Psoas muscle (tissue), 8 donors: Measurements from ENCODE around the gene PRSS50. TPM values are rescaled to one million over a fixed set of nuclear protein-coding genes. Genes with fewer than 3 reads are reported as not detected.

ENCODE experiments used
- ATAC-seq, 4 donors: fragments of 200-7000 bp; cut with Tn5 transposase; one replicate each; pipeline ENCODE4 v1.9.1; 2020; ENCODE audit warnings: moderate library complexity in 3 of 4, mild to moderate bottlenecking in 2 of 4
- DNase-seq, 2 donors: peaks; one replicate each; pipeline ENCODE4 v3.0.0-alpha.2; 2020
- H3K27ac ChIP-seq: fragments of 200-600 bp; one replicate; pipeline ENCODE4 v1.8.0; 2022
- H3K27me3 ChIP-seq, 3 donors: fragments of 200-600 bp in 1 of 3; one replicate each; pipeline versions ENCODE4 v1.6.1 to v1.8.0; 2013 to 2022; ENCODE audit warnings: low read length in 2 of 3, mild to moderate bottlenecking in 2 of 3, moderate library complexity in 1 of 3; ENCODE audit not compliant: insufficient read depth in 3 of 3
- H3K36me3 ChIP-seq, 2 donors: fragments of 200-600 bp in 1 of 2; one replicate each; pipeline versions ENCODE4 v1.6.1 to v1.8.0; 2013 to 2022; ENCODE audit warnings: low read depth in 1 of 2, mild to moderate bottlenecking in 1 of 2, moderate library complexity in 1 of 2; ENCODE audit not compliant: insufficient read depth in 1 of 2
- H3K4me1 ChIP-seq: fragments of 200-600 bp; one replicate; pipeline ENCODE4 v1.8.0; 2022
- H3K4me3 ChIP-seq: fragments of 200-600 bp; one replicate; pipeline ENCODE4 v1.8.0; 2022; ENCODE audit warnings: mild to moderate bottlenecking
- H3K9me3 ChIP-seq: fragments of 200-600 bp; one replicate; pipeline ENCODE4 v1.8.0; 2022
- CTCF ChIP-seq: fragments of 200-600 bp; IDR thresholded peaks from one replicate; pipeline ENCODE4 v1.8.0; 2022; ENCODE audit warnings: antibody characterized with exemption
- WGBS, 3 donors: extraction: QIAGEN DNeasy Blood & Tissue Kit; methylation state at CpG; one replicate each; pipeline versions ENCODE4 v1.1.6 to v1.1.7; 2013; 5-methylcytosine and 5-hydroxymethylcytosine counted together
- intact Hi-C, 2 donors: fragments of 100-400 bp; cut with DNase I; formaldehyde crosslinking; loops; one replicate each; pipeline versions ENCODE4 v1.11.0 to v1.14.2; 2022
- polyA plus RNA-seq, 3 donors: library from polyadenylated mRNA; stranded (reverse); fragments of 200-250 nt; gene quantifications; one replicate each; pipeline ENCODE4 v1.2.3, GENCODE V29; 2013
- total RNA-seq, 4 donors: library from RNA; stranded (reverse); fragmentation: NEBNext Ultra II Directional in 2 of 4; extraction: Animal tissue kit (Norgen Biotek cat#: 25700) in 2 of 4; gene quantifications; one replicate each; pipeline versions ENCODE4 v1.2.1 to v1.2.4, GENCODE V29; 2021 to 2023
- donor health status: healthy with polysubstance abuse.
- donor health status: DM: no; HTN: no; CAD: no; lungs with moderate emphysema.
- donor health status: Bipolar disorder and iron deficiency.
- donor health status: healthy.
- donor health status: DM: yes; HTN: yes; CAD: no.
- donor health status: DM: no; HTN: no; CAD: no.
- donor health status: DM: no; HTN: no; CAD: no.
- donor health status: DM: yes; HTN: yes; CAD: no.

The PRSS50 gene
- total and polyA plus RNA-seq, 7 donors = 0.01 to 0.34 (median 0.14) TPM; not detected in 1

DNA sequence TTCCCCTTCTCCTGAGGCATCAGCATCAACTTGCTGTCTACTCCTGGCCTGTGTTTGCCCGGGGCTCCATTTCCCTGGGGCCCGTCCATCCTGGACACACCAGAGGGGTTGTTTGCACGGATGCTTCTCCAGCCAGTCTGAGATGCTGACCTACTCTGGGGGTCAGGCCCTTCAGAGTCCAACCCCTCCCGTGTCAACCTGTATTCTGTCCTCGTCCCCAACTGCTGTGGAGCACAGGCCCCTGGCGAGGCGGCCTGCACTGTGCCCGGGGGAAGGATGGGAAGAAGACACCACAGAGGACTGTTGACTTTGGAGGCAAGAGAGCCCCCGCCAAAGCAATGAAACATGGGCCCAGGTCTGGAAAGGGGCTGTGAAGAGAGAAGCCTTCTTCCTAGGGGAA, 50.0 kb downstream of the PRSS50 start:
- peaks cover 11% of the 10 kb centered on the region for H3K4me1 ChIP-seq
- no peak overlapping the region for H3K27ac ChIP-seq

GRCh38 chr3:46667061-46667621, 50.5 kb downstream of the PRSS50 start:
- H3K9me3 ChIP-seq = no peaks in the 10 kb centered on the region
- H3K27ac ChIP-seq = no peak overlapping the region
- no peak overlapping the region for H3K4me3 ChIP-seq
- peaks cover 0 to 19% of the 10 kb centered on the region in 2 donors for H3K36me3 ChIP-seq
- intact Hi-C loops = no loop called here
- WGBS, 3 donors = 35 to 59% (median 47%) methylated on average over 8 of the region's 8 CpGs
- ATAC-seq (no peak), DNase-seq (peak in 1 of 2 donors; percentile 47)
- TF ChIP-seq CTCF = no peak
- peaks cover 15% of the 10 kb centered on the region for H3K4me1 ChIP-seq
- no peaks in the 10 kb centered on the region for H3K27me3 ChIP-seq

More for the DNA sequence above, 50.0 kb downstream of the PRSS50 start:
- no peak for TF ChIP-seq CTCF
- no peak overlapping the region for H3K4me3 ChIP-seq
- H3K9me3 ChIP-seq = no peaks in the 10 kb centered on the region
- H3K36me3 ChIP-seq = peaks cover 0 to 25% of the 10 kb centered on the region in 2 donors
- ATAC-seq (no peak), DNase-seq (peak in 1 of 2 donors; percentile 30)
- intact Hi-C loops = no loop called here
- 87 to 88% (median 87%) methylated on average over 9 of the region's 9 CpGs for WGBS, 3 donors
- H3K27me3 ChIP-seq = no peaks in the 10 kb centered on the region

DNA sequence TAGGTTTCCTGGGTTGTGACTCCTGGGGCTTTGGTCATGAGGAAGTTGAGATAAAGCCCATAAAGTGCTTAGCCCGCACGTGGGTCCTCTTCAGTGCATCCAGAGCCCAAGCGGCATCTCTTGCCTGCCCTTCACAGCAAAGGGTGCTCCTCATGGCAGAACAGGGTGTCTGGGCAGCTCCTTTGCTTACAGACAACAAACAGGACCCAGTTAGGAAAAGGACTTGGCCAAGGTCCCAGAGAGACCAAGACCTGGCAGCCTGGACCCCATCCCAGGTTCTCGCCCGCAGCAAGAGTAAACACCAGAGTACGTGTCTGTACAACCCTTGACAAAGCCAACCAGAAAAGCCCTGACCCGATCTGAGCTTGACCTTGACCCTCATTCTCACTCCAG, 51.2 kb downstream of the PRSS50 start:
- Histone ChIP-seq H3K27me3 (no peaks in the 10 kb centered on the region), H3K27ac (no peak overlapping the region), H3K36me3 (peaks cover 0 to 13% of the 10 kb centered on the region in 2 donors), H3K9me3 (no peaks in the 10 kb centered on the region), H3K4me3 (no peak overlapping the region), H3K4me1 (peaks cover 15% of the 10 kb centered on the region)
- no peak for TF ChIP-seq CTCF
- ATAC-seq (no peak), DNase-seq (peak in 1 of 2 donors; percentile 44)
- intact Hi-C loops = no loop called here
- 60 to 77% (median 70%) methylated on average over 7 of the region's 7 CpGs for WGBS, 3 donors

DNA sequence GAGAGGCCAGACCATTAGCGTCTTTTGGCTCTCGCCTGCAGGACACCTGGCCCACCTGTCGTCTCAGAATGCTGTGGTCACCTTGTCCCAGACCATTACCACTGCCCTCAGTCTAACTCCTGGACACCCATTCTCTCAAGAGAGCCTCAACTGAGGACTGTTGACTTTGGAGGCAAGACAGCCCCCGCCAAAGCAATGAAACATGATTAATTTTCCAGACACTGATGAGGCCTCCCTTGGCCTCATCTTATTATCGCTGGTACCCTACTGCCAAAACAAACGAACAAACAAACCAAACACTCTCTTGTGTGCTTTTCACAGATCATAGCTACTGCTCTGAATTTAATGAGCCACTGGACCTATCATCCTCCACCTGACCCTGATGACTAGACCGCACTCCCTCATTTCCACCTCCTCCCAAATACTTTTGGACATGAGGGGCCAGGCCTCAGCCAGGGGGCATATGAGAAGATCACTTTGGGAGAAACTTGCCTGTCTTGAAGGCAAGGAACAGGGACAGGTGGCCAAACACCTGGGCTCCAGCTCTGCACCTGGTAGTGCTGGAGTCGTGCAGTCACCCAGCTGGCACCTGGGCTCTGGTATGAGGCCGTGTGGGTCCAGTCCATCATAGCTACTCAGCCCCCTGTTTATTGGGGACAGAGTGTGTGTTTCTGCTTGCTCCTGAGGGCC, 51.8 kb downstream of the PRSS50 start:
- no peak for ATAC-seq
- intact Hi-C loops = no loop called here
- WGBS, 3 donors = 82 to 88% (median 83%) methylated on average over 9 of the region's 9 CpGs
- peak in 1 of 2 donors; percentile 44 for DNase-seq
- no peaks in the 10 kb centered on the region for H3K9me3 ChIP-seq
- H3K4me3 ChIP-seq = no peak overlapping the region
- peaks cover 0 to 7% of the 10 kb centered on the region in 2 donors for H3K36me3 ChIP-seq
- H3K27me3 ChIP-seq = no peaks in the 10 kb centered on the region
- peaks cover 18% of the 10 kb centered on the region for H3K4me1 ChIP-seq
- no peak for TF ChIP-seq CTCF
- no peak overlapping the region for H3K27ac ChIP-seq
